ENCODE results near the gene ACOT2.
A peak's percentile ranks its signal among the peaks of the same experiment; 100 is the strongest.
"Not testable (repeated sequence)": the region's sequence is repeated elsewhere in the genome, so short reads cannot be mapped to it uniquely, and the experiment has no call there.

Gene ACOT2

GRCh38 chr14:73569185-73569958 lies at the start of gene ACOT2:
ACOT2 (plus strand) TSS chr14:73569213; CDS start chr14:73569241, 28 bp downstream.
- DNase-seq, result peak; percentile 84

GRCh38 chr14:73521229-73521628 lies 47.8 kb upstream of the ACOT2 start:
- no peak for DNase-seq

DNA sequence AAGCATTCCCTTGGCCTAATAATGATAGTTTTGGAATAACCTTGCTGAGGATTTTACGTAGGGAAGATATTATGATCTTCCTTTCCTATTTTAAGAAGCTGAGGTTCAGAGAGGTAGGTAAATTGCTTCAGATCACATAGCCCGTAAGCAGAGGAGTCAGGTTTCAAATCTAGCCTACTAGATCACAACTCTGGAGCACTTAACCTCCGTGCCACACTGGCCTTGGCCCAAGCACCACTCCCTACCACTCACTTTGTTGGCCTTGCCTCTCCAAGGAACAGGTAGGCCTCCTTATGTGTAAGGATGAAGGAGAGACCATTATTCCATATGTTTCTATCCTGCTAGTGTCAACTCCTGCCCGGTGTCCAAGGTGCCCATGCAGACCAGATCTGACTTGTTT lies 44.5 kb upstream of the ACOT2 start:
- DNase-seq, result no peak

DNA sequence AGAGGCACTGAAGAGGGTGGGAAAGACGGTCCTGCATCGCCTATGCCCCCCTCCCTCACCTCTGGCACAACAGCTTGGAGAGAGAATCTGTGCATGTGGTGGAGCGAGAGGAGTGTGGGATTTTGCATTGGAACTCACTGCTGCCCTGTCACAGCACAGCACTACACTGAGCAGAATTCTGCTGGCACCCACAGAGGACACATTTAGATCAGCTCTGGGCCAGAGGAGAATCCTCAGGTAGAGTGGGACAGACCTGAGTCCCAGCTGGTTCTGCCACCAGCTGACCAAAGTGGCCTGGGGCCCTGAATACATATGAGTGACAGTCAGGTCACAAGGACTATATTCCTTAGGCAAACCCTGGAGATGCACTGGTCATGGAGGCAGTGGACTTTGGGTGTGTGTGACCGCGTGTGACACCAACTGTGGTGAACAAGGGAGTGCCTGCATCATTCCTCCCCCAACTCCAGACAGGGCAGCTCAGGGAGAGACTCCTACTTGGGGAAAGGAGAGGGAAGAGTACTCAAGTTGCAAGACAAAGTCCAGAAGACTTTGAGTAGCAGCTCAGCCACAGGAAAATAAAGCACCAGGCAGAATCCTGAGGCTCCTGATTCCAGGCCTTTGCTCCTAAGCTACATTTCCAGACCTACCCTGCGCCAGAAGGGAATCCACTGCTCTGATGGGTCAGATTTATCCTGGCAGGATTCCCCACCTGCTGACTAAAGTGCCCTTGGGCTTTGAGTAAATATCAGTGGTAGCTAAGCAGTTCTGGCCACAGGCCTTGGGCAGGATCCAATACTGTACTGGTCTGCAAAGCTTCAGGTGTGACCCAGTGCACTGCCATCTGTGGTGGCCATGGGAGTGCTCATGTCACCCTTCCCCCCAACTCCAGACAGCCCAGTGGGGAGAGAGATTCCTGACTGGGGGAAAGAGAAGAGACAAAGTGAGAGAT lies 42.7 kb upstream of the ACOT2 start:
- no peak for DNase-seq

GRCh38 chr14:73529356-73529755 lies 39.7 kb upstream of the ACOT2 start:
- not testable (repeated sequence) for DNase-seq

GRCh38 chr14:73531971-73532370 lies 37.0 kb upstream of the ACOT2 start:
- not testable (repeated sequence) for DNase-seq

GRCh38 chr14:73537244-73538045 lies 31.6 kb upstream of the ACOT2 start:
- DNase-seq, result peak; percentile 54

GRCh38 chr14:73539017-73539416 lies 30.0 kb upstream of the ACOT2 start:
- DNase-seq, result peak; percentile 8

GRCh38 chr14:73542961-73543360 lies 26.1 kb upstream of the ACOT2 start:
- not testable (repeated sequence) for DNase-seq

DNA sequence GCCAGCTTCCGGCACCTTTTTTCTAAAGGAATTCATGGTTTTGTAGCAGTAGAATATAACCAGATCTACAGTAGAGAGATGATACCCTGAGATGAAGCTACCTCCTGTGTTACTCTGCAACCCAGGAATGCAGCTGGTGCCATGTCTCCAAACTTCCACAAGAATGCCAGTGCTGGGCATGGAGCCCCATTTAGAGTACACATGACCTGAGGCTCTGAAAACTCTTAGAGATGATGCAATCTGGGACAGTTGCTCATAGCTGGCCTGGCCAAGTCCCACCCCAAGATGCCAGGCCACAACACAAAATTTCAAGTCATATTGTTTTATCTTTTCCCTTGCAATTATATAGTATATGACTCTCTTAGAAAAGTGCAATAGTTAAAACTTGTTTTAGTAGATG lies 23.7 kb upstream of the ACOT2 start:
- not testable (repeated sequence) for DNase-seq

- not testable (repeated sequence) for DNase-seq
Measured at GRCh38 chr14:73549097-73549496, 19.9 kb upstream of the ACOT2 start.

- not testable (repeated sequence) for DNase-seq
Measured at GRCh38 chr14:73549889-73550524, 19.0 kb upstream of the ACOT2 start.

DNA sequence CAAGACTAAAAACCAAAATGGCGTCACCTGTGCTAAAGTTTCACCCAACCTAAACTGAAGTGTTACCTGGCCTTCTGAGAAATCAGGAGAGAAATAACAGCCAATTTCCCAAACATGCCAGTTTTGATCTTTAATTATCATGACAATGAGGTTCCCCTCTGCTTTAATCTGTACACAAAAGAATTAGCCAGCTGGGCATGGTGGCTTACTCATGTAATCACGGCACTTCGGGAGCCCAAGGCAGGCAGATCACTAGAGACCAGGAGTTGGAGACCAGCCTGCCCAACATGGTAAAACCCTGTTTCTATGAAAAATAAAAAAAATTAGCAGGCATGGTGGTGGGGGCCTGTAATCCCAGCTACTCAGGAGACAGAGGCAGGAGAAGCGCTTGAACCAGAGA lies 15.2 kb upstream of the ACOT2 start:
- no peak for DNase-seq

GRCh38 chr14:73557201-73557600 lies 11.8 kb upstream of the ACOT2 start:
- DNase-seq, result not testable (repeated sequence)

DNA sequence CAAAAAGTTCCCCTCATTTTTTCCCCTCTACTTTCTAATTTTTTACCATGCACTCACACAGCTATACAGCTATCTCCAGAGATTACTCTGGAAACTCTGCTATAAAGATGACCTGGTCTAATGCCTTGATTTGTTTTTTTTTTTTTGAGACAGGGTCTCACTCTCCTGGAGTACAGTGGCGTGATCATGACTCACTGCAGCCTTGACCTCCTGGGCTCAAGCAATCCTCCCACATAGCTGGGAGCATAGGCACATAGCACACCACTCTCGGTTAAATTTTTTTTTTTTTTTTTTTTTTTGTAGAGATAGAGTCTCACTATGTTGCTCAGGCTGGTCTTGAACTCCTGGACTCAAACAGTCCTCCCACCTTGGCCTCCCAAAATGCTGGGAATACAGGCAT lies 10.8 kb upstream of the ACOT2 start:
- not testable (repeated sequence) for DNase-seq

DNA sequence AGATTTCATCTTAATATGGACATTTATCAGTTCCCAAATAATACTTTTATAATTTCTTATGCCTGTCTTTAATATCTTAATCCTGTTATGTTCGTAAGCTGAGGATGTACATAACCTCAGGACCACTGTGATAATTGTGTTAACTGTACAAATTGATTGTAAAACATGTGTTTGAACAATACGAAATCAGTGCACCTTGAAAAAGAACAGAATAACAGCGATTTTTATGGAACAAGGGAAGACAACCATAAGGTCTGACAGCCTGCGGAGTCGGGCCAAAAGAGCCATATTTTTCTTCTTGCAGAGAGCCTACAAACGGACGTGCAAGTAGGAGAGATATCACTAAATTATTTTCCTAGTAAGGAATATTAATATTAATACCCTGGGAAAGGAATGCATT lies 6.8 kb upstream of the ACOT2 start:
- DNase-seq, result not testable (repeated sequence)

DNA sequence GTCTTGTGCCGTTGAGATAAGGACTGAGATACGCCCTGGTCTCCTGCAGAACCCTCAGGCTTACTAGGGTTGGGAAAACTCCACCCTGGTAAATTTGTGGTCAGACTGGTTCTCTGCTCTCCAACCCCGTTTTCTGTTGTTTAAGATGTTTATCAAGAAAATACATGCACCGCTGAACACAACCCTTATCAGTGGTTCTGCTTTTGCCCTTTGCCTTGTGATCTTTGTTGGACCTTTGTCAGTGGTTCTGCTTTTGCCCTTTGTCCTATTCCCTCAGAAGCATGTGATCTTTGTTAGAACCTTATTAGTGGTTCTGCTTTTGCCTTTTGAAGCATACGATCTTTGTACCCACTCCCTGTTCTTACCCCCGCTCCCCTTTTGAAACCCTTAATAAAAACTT lies 6.3 kb upstream of the ACOT2 start:
- DNase-seq, result not testable (repeated sequence)

- not testable (repeated sequence) for DNase-seq
Measured at GRCh38 chr14:73566431-73566830, 2.6 kb upstream of the ACOT2 start.

GRCh38 chr14:73566935-73567334 lies 2.1 kb upstream of the ACOT2 start:
- not testable (repeated sequence) for DNase-seq

DNA sequence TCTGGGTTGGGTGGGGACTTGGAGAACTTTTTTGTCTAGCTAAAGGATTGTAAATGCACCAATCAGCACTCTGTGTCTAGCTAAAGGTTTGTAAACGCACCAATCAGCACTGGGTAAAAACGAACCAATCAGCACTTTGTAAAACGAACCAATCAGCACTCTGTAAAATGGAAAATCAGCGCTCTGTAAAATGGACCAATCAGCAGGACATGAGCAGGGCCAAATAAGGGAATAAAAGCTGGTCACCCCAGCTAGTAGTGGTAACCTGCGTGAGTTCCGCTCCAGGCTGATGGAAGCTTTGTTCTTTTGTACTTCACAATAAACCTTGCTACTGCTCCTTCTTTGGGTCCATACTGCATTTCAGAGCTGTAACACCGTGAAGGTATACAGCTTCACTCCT lies 1.7 kb upstream of the ACOT2 start:
- no peak for DNase-seq

DNA sequence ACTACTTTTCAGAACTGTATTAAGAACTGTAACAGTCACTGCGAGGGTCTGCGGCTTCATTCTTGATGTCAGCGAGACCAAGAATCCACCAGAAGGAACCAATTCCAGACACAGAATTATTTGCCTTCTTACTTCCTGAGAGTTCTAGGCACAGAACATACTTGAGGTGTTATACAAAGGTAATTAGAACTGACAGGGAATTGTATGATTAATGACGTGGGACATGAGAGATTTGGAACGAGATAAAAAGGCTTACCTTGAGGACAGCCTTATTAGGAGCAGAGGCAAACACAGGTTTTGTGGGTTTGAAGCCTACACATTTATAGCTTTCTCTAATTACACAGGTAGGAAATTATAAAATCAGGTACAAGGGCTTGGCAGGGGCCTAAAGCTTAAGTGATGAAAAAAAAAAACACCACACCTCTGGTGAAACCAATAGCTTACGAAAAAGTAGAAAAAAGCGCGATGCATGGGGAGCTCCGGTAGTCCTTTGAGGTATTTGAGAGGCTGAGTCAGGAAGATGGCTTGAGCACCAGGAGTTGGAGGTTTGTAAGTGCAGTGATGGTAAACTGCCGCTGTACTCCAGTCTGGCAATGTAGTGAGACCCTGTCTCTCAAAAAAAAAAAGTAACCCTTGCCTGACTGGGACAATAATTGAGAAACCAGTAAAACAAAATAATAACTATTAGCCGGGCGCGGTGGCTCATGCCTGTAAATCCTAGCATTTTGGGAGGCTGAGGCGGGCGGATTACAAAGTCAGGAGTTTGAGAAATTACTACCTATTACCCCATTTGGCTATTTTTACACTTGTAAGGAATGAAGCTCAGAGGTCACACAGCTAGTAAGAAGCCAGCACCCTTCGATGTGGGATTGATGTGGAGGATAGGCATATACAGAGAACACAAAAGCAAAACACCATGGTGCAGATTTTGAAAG lies 795 bp upstream of the ACOT2 start:
- peak; percentile 17 for DNase-seq

All from NCI-H1105 (cell line).